Measurements from ENCODE around the gene ACSF2. TPM values are rescaled to one million over a fixed set of nuclear protein-coding genes. Genes with fewer than 3 reads are reported as not detected.

ACSF2 gene
- total and polyA plus RNA-seq, 2 of the 13 experiments (the other 11 are each of a cell fraction or from before 2014, with no cell fraction given) = 87.3 to 109 TPM

GRCh38 chr17:50511058-50511457, 85.0 kb downstream of the ACSF2 start:
- peaks cover 0 to 8% of the 10 kb centered on the region in 2 experiments; a peak in 1 of 5 replicates for H3K27me3 ChIP-seq (ENCODE audit: control insufficient read depth in 1 of 2, insufficient read depth in 2 of 2, low read length in 2 of 2)
- 13% methylated on average over 3 of the region's 3 CpGs for WGBS (ENCODE audit: low lambda C conversion rate)
- no peaks in the 10 kb centered on the region for H3K36me3 ChIP-seq (replicated peaks in 1 of 2; ENCODE audit: control insufficient read depth in 1 of 2, insufficient read depth in 2 of 2, low read length in 2 of 2)
- intact Hi-C loops (cut with micrococcal nuclease; ENCODE audit: unreplicated experiment) (no loop called here), in situ Hi-C loops (cut with HindIII; ENCODE audit: extremely low pct_ligation_motif_present, low pct_unique_long_range_greater_than_20kb) (no loop called here)
- DNase-seq (ENCODE audit: low spot score) (no peak), FAIRE-seq (no peak), ATAC-seq (no peak)
- H3K4me2 ChIP-seq (ENCODE audit: low read depth, low read length) = no peak overlapping the region
- no peak overlapping the region for H3K4me3 ChIP-seq (replicated peaks in 1 of 3; ENCODE audit: insufficient read depth in 1 of 3, low read depth in 2 of 3, low read length in 3 of 3)
- no peaks in the 10 kb centered on the region for H3K79me2 ChIP-seq (ENCODE audit: insufficient read depth, low read length)
- no TSS peak for BruUV-seq (replicated peaks)
- peaks cover 42% of the 10 kb centered on the region for H3K4me1 ChIP-seq (ENCODE audit: insufficient read depth, low read length)
- no peaks in the 10 kb centered on the region for H4K20me1 ChIP-seq (ENCODE audit: insufficient read depth, low read length)
- H3K9ac ChIP-seq (ENCODE audit: insufficient read depth, low read depth, low read length) = no peak overlapping the region
- H2AFZ ChIP-seq (ENCODE audit: low read length) = no peak overlapping the region
- H3K9me3 ChIP-seq (ENCODE audit: low read length) = no peaks in the 10 kb centered on the region
- ChIA-PET CTCF (ENCODE audit: low intra/inter-chr PET ratio, low total read pairs) (no interaction called here), POLR2A (interaction anchor here (1.7 kb wide), 1 partner anchor 31 kb away, joined by 4 read pairs; no protein-coding TSS in a partner anchor)
- H3K27ac ChIP-seq (ENCODE audit: extremely low read length, insufficient read depth, low read length) = no peak overlapping the region
- TF ChIP-seq NFE2L1 (CRISPR knock-in tag; IDR thresholded peaks at IDR 0.05; ENCODE audit: borderline replicate concordance) (no peak), GATAD2A (CRISPR knock-in tag; IDR thresholded peaks at IDR 0.05) (no peak), MYNN (CRISPR knock-in tag; IDR thresholded peaks at IDR 0.05; ENCODE audit: low read depth) (no peak), REL (CRISPR knock-in tag; conservative IDR thresholded peaks at IDR 0.05) (no peak), ZNF7 (CRISPR knock-in tag; IDR thresholded peaks at IDR 0.05) (no peak), PRDM10 (CRISPR knock-in tag; IDR thresholded peaks at IDR 0.05; ENCODE audit: low read depth) (no peak), ZFP36 (IDR thresholded peaks at IDR 0.05; ENCODE audit: borderline replicate concordance, low read depth, low read length, partially characterized antibody) (no peak), ZFP62 (CRISPR knock-in tag; IDR thresholded peaks at IDR 0.05) (no peak), NFKBIZ (CRISPR knock-in tag; IDR thresholded peaks at IDR 0.05) (no peak), SMARCC2 (IDR thresholded peaks at IDR 0.05) (no peak)

Data from HepG2 (cell line).